ENCODE data around the gene ADGRG3. TPM values are rescaled to one million over a fixed set of nuclear protein-coding genes. Genes with fewer than 3 reads are reported as not detected.

Gene ADGRG3
- total and polyA plus RNA-seq, 2 experiments from 2014 or later, result not detected

DNA sequence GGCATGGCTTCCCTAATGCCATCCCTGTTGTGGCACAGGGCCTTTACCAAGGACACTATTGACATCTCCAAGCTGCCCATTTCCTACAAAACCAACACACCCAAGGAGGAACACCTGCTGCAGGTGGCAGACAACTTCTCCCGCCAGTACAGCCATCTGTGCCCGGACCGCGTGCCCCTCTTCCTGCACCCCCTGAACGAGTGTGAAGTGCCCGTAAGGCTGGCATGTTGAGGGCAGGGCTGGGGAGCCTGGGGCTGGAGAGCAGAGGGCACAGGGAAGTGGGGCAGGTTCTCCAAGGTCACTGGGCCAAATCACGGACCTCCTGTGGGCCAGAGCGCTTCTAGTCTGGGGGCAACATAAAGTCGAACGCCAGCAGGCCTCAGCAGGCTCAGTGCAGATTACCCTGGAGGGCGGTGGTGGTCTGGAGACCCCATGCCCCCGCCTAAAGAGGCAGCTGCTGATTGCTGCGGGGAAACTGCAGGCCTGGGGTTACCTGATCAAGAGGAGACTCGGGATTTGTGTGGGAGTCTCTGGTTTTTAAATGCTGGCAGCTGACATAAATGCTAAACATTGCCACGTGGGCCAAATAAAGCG, 30.8 kb downstream of the ADGRG3 start:
- no peaks in the 10 kb centered on the region for H4K20me1 ChIP-seq (replicated peaks; ENCODE audit: insufficient read depth)
- no peaks in the 10 kb centered on the region for H3K4me1 ChIP-seq (ENCODE audit: insufficient read depth)
- TF ChIP-seq, protein P1, sequence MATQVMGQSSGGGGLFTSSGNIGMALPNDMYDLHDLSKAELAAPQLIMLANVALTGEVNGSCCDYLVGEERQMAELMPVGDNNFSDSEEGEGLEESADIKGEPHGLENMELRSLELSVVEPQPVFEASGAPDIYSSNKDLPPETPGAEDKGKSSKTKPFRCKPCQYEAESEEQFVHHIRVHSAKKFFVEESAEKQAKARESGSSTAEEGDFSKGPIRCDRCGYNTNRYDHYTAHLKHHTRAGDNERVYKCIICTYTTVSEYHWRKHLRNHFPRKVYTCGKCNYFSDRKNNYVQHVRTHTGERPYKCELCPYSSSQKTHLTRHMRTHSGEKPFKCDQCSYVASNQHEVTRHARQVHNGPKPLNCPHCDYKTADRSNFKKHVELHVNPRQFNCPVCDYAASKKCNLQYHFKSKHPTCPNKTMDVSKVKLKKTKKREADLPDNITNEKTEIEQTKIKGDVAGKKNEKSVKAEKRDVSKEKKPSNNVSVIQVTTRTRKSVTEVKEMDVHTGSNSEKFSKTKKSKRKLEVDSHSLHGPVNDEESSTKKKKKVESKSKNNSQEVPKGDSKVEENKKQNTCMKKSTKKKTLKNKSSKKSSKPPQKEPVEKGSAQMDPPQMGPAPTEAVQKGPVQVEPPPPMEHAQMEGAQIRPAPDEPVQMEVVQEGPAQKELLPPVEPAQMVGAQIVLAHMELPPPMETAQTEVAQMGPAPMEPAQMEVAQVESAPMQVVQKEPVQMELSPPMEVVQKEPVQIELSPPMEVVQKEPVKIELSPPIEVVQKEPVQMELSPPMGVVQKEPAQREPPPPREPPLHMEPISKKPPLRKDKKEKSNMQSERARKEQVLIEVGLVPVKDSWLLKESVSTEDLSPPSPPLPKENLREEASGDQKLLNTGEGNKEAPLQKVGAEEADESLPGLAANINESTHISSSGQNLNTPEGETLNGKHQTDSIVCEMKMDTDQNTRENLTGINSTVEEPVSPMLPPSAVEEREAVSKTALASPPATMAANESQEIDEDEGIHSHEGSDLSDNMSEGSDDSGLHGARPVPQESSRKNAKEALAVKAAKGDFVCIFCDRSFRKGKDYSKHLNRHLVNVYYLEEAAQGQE (IDR thresholded peaks at IDR 0.05; ENCODE audit: unreplicated experiment), result no peak
- TF ChIP-seq EZH2 (IDR thresholded peaks at IDR 0.05; ENCODE audit: low read depth, unreplicated experiment) (no peak), CREB1 (CRISPR knock-in tag; IDR thresholded peaks at IDR 0.05; ENCODE audit: low read depth) (no peak), JUNB (IDR thresholded peaks at IDR 0.05; ENCODE audit: unreplicated experiment) (no peak), ZNF114 (CRISPR knock-in tag; IDR thresholded peaks at IDR 0.05) (no peak), STAT1 (IDR thresholded peaks at IDR 0.05; ENCODE audit: unreplicated experiment) (no peak), POLR2AphosphoS5 (IDR thresholded peaks at IDR 0.05; ENCODE audit: low read depth) (no peak), EZH2phosphoT487 (IDR thresholded peaks at IDR 0.05; ENCODE audit: unreplicated experiment) (no peak), NANOG (IDR thresholded peaks at IDR 0.05; ENCODE audit: borderline replicate concordance) (no peak), ZNF331 (CRISPR knock-in tag; IDR thresholded peaks at IDR 0.05; ENCODE audit: low read depth) (no peak)
- TF ChIP-seq, protein P2, sequence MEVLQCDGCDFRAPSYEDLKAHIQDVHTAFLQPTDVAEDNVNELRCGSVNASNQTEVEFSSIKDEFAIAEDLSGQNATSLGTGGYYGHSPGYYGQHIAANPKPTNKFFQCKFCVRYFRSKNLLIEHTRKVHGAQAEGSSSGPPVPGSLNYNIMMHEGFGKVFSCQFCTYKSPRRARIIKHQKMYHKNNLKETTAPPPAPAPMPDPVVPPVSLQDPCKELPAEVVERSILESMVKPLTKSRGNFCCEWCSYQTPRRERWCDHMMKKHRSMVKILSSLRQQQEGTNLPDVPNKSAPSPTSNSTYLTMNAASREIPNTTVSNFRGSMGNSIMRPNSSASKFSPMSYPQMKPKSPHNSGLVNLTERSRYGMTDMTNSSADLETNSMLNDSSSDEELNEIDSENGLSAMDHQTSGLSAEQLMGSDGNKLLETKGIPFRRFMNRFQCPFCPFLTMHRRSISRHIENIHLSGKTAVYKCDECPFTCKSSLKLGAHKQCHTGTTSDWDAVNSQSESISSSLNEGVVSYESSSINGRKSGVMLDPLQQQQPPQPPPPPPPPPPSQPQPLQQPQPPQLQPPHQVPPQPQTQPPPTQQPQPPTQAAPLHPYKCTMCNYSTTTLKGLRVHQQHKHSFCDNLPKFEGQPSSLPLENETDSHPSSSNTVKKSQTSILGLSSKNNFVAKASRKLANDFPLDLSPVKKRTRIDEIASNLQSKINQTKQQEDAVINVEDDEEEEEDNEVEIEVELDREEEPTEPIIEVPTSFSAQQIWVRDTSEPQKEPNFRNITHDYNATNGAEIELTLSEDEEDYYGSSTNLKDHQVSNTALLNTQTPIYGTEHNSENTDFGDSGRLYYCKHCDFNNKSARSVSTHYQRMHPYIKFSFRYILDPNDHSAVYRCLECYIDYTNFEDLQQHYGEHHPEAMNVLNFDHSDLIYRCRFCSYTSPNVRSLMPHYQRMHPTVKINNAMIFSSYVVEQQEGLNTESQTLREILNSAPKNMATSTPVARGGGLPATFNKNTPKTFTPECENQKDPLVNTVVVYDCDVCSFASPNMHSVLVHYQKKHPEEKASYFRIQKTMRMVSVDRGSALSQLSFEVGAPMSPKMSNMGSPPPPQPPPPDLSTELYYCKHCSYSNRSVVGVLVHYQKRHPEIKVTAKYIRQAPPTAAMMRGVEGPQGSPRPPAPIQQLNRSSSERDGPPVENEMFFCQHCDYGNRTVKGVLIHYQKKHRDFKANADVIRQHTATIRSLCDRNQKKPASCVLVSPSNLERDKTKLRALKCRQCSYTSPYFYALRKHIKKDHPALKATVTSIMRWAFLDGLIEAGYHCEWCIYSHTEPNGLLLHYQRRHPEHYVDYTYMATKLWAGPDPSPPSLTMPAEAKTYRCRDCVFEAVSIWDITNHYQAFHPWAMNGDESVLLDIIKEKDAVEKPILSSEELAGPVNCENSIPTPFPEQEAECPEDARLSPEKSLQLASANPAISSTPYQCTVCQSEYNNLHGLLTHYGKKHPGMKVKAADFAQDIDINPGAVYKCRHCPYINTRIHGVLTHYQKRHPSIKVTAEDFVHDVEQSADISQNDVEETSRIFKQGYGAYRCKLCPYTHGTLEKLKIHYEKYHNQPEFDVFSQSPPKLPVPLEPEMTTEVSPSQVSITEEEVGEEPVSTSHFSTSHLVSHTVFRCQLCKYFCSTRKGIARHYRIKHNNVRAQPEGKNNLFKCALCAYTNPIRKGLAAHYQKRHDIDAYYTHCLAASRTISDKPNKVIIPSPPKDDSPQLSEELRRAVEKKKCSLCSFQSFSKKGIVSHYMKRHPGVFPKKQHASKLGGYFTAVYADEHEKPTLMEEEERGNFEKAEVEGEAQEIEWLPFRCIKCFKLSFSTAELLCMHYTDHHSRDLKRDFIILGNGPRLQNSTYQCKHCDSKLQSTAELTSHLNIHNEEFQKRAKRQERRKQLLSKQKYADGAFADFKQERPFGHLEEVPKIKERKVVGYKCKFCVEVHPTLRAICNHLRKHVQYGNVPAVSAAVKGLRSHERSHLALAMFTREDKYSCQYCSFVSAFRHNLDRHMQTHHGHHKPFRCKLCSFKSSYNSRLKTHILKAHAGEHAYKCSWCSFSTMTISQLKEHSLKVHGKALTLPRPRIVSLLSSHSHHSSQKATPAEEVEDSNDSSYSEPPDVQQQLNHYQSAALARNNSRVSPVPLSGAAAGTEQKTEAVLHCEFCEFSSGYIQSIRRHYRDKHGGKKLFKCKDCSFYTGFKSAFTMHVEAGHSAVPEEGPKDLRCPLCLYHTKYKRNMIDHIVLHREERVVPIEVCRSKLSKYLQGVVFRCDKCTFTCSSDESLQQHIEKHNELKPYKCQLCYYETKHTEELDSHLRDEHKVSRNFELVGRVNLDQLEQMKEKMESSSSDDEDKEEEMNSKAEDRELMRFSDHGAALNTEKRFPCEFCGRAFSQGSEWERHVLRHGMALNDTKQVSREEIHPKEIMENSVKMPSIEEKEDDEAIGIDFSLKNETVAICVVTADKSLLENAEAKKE (CRISPR knock-in tag; IDR thresholded peaks at IDR 0.05), result no peak
- TF ChIP-seq, protein P3, sequence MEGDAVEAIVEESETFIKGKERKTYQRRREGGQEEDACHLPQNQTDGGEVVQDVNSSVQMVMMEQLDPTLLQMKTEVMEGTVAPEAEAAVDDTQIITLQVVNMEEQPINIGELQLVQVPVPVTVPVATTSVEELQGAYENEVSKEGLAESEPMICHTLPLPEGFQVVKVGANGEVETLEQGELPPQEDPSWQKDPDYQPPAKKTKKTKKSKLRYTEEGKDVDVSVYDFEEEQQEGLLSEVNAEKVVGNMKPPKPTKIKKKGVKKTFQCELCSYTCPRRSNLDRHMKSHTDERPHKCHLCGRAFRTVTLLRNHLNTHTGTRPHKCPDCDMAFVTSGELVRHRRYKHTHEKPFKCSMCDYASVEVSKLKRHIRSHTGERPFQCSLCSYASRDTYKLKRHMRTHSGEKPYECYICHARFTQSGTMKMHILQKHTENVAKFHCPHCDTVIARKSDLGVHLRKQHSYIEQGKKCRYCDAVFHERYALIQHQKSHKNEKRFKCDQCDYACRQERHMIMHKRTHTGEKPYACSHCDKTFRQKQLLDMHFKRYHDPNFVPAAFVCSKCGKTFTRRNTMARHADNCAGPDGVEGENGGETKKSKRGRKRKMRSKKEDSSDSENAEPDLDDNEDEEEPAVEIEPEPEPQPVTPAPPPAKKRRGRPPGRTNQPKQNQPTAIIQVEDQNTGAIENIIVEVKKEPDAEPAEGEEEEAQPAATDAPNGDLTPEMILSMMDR (conservative IDR thresholded peaks at IDR 0.05; ENCODE audit: low read depth in 2 of 2), result no peak
- TF ChIP-seq, protein P4, sequence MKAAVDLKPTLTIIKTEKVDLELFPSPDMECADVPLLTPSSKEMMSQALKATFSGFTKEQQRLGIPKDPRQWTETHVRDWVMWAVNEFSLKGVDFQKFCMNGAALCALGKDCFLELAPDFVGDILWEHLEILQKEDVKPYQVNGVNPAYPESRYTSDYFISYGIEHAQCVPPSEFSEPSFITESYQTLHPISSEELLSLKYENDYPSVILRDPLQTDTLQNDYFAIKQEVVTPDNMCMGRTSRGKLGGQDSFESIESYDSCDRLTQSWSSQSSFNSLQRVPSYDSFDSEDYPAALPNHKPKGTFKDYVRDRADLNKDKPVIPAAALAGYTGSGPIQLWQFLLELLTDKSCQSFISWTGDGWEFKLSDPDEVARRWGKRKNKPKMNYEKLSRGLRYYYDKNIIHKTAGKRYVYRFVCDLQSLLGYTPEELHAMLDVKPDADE (IDR thresholded peaks at IDR 0.05), result no peak
- DNase-seq (ENCODE audit: low spot score), result no peak
- Mint-ChIP-seq H3K4me1 (peaks cover 3% of the 10 kb centered on the region; the same call in 2 of the 3 replicates), H3K27ac (no peak overlapping the region), H3K27me3 (ENCODE audit: insufficient read depth, low read depth, poor library complexity) (peaks cover 2% of the 10 kb centered on the region), H3K9me3 (no peaks in the 10 kb centered on the region; the same call in 2 of the 3 replicates), H3K4me3 (no peak overlapping the region), H3K36me3 (ENCODE audit: low read depth) (no peaks in the 10 kb centered on the region)
- H3F3A ChIP-seq (replicated peaks; ENCODE audit: low read depth), result no peaks in the 10 kb centered on the region
- H3K79me2 ChIP-seq (replicated peaks; ENCODE audit: insufficient read depth), result no peaks in the 10 kb centered on the region
- no peak overlapping the region for H2AFZ ChIP-seq
- H3K36me3 ChIP-seq (ENCODE audit: insufficient read depth), result no peaks in the 10 kb centered on the region
- no peaks in the 10 kb centered on the region for H3K9me2 ChIP-seq (ENCODE audit: insufficient read depth)
- no peak overlapping the region for H3K4me2 ChIP-seq
- H3K4me3 ChIP-seq, result no peak overlapping the region
- H3K27ac ChIP-seq (ENCODE audit: low read depth), result no peak overlapping the region
- no peaks in the 10 kb centered on the region for H3K27me3 ChIP-seq (ENCODE audit: insufficient read depth)
- ATAC-seq, result no peak

Data from GM23338 (cell line).